Hepatocyte (in vitro differentiated cells): ENCODE data around the gene TBC1D32.

Experiments
- EZH2 ChIP-seq: fragments of 200-600 bp; sonication (generic); IDR thresholded peaks from 2 replicates; pipeline ENCODE4 v1.6.1; 2016; ENCODE audit warnings: antibody characterized with exemption, mild to moderate bottlenecking, borderline replicate concordance
- TF ChIP-seq, protein P1 (sequence below): fragments of 200-600 bp; sonication (generic); IDR thresholded peaks from 2 replicates; pipeline ENCODE4 v1.5.1; 2016; ENCODE audit warnings: antibody characterized with exemption, mild to moderate bottlenecking; ENCODE audit not compliant: poor library complexity

DNA sequence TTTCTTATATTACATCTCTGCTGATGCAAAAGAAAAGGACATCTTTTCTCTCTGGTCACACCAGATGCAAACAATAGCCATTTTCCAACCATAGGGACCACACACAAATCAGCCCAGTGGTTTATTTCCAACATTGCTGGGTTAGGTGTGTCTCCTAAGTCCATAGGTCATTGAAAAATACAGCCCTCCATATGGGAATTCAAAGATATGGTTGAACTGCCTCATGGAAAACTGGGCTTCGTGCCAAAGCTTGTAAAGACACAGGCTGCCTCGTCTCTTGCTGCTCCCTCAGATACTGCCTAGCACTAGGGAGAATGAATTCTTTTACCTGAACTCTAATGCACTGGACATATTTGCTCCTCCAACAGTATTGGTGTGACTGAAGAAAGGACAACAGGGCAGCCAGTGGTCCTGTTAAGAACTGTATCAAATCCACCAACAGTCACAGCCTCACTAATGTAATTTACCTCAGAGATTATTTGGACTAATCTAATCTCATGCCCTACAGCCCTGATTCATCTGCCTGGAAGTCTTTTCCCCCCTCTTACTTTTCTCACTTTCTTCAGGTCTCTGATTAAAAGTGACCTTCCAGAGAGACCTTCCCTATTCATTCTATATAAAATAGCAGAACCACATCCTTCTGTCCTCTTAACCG lies 48.3 kb upstream of the TBC1D32 start:
- TF ChIP-seq, protein P1, sequence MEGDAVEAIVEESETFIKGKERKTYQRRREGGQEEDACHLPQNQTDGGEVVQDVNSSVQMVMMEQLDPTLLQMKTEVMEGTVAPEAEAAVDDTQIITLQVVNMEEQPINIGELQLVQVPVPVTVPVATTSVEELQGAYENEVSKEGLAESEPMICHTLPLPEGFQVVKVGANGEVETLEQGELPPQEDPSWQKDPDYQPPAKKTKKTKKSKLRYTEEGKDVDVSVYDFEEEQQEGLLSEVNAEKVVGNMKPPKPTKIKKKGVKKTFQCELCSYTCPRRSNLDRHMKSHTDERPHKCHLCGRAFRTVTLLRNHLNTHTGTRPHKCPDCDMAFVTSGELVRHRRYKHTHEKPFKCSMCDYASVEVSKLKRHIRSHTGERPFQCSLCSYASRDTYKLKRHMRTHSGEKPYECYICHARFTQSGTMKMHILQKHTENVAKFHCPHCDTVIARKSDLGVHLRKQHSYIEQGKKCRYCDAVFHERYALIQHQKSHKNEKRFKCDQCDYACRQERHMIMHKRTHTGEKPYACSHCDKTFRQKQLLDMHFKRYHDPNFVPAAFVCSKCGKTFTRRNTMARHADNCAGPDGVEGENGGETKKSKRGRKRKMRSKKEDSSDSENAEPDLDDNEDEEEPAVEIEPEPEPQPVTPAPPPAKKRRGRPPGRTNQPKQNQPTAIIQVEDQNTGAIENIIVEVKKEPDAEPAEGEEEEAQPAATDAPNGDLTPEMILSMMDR = no peak
- TF ChIP-seq EZH2 = no peak
